GM10847 (cell line): ENCODE data around the gene SPART.

Experiments used
- POLR2A ChIP-seq: IDR thresholded peaks from 2 replicates; pipeline ENCODE4 v1.6.1; 2011; ENCODE audit not compliant: insufficient read length; ENCODE audit errors: extremely low read depth

Gene SPART

DNA sequence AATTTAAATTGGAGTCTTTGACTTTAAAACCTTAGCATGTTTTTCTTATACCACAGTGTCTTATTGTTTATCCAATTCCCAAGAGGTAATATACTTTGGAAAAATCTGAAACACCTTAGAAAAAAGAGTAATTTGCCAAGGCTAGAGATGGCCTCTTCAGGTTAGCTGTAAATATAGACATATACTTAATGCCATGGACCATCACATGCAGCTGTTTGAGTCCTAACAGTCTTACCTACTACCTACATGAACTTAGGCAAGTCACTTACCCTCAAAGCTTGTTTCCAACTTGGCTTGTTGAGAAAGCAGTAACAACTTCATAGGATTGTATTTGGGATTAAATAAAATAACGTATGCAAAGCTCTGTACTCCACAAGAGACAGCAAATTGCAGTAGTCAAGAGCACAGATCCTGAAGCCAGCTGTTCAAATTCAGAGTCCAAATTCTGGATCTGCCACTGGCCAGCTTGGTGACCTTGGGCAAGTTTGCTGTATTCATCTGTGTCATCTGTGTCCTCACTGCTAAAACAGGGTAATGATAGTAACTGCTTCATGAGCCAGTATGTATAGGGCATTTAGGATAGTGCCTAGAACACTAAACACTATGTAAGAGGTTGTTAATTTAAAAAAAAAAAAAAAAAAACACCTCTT is 13.2 kb upstream of the SPART start:
- TF ChIP-seq POLR2A: no peak

DNA sequence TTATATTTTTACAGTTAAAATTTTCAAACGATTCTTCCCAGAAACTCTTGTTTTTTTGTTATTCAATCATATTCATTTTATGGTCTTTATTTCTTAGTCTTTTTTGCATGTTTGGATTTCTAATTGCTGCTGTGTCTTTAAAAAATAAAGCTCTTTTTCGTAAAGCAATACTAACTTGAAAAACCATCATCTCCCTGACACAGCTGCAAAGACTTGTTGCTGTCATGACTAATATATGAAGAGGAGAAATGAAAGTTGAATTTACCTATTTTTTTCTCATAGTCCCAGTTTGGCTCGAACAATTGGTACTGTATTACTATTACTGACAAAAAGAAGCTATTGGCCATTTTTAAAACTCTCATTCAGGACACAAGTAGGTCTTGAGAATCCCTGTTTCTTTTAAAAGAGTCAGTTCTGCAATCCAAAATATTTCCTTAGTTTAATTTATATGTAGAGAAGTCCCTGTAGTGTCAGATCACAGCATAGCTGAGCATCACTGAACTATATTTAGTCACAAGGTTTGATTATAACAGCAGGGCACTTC is 12.1 kb upstream of the SPART start:
- TF ChIP-seq POLR2A: no peak

DNA sequence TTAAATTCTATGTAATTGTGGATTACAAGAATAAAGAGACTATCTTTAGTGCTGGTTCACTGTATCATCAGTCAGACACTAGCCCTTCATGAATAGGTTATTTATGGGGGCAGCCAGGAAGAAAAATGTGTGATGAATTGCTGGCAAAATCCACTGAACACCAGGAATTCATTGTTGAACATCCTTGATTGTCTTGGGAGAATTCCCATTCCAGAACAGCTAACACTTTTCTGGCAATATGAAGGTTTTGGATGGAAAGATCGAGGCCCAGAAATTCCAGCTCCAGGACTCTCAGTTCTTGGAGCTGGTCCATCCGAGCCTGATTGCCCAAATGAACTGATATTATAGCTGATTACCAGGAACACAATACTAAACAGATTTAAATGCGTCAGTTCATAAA is 11.5 kb upstream of the SPART start:
- no peak for TF ChIP-seq POLR2A

DNA sequence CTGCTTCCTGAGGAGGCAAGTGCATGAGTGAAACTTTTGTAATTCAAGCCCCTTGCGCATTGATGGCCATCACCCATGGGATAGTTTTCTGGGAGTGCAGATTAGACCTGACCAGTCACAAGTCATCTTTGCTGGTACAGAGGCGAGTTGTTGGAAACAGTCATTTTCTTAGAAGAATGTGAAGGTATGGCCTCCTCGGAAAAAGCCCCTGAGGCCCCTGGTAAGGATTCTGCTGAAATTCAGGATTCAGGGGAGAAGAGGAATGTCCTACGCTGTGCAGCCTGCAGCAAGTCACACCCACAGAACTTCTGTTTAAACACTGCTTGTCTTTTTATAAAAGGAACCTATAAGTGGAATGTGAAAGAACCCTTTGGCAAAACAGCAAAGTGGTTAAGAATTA is 11.0 kb upstream of the SPART start:
- no peak for TF ChIP-seq POLR2A

DNA sequence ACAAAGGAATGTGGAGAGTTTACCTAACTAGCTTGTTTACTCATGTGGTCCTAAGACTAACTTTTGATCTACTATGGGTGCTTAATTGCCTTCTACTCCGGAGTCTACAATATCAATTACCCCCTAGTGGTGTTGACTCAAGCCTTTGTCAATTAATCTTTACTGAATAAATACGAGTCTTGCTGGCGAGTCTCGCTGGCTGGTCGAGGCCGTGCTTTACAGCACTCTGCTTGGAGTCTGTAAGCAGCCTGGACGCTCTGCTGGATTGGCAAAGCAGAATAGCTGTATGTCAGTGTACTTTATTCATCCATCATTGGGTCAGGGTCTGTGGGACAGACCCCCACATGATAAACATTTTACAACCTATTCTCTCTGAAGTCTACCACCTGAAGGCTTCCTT is 9.9 kb upstream of the SPART start:
- TF ChIP-seq POLR2A: no peak

DNA sequence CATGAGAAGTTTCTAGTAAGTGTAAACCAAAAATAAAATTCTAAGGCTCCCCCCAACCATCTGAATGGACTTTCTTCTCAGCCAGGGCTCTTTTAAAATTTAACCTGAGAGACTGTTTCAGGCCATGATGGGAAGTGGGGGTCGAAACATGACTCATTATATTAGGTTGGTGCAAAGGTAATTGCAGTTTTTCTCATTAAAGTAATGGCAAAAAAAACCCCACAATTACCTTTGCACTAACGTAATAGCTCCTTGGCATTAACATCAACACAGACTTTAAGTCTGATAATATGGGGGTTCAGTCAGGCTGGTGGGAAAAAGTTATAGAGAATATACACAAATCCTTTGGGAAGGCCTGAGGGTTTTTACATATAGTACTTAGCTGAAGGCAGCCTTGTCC is 9.4 kb upstream of the SPART start:
- no peak for TF ChIP-seq POLR2A

DNA sequence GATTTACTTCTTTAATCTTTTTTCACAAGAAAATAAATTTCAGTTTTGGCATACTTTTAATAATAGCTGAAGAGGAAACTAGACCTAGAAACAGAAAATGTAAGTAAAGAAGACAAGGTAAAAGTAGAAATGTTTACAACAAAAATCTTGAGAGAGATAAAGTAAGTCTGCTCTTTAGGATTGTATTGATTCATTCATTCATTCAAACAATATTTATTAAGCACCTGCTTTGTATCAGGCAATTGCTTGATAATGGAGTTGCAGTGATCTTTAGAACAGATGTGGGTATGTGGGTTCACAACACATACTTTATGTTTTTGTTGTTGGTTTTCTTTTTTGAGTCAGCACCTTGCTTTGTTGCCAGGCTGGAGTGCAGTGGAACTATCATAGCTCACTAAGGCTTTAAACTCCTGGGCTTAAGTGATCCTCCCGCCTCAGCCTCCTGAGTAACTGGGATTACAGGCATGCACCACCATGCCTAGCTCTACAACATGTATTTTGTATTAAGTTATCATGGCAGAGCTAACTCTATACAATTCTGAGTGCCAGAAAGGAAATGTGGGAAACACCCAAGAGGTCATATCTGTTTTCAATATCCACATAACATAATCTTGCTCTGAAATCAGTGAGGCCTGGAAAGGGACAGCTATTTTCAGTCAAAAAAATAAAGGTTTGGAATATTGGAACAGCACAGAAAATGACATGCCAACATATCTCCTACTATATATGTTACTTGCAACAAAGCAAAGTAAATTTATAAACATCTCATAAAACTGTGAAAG is 8.8 kb upstream of the SPART start:
- no peak for TF ChIP-seq POLR2A

DNA sequence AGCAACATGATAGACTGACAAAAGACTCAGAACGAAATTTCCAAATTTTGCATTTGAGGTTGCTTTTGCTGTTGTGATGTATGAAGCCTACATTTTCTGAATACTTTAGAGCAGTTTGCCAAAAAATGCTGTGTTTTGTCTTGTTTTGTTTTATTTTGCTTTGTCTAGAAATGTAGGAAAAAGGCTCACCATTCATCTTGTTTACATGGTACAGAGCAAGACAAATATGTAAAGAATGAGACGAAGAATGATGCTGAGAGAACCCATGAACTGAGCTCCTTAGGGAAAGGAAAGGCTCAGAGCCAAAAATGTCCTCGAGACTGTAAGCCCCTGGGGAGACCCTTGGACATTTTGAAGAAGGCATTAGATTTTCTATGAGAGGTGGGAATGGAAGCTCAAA is 6.8 kb upstream of the SPART start:
- TF ChIP-seq POLR2A: no peak

DNA sequence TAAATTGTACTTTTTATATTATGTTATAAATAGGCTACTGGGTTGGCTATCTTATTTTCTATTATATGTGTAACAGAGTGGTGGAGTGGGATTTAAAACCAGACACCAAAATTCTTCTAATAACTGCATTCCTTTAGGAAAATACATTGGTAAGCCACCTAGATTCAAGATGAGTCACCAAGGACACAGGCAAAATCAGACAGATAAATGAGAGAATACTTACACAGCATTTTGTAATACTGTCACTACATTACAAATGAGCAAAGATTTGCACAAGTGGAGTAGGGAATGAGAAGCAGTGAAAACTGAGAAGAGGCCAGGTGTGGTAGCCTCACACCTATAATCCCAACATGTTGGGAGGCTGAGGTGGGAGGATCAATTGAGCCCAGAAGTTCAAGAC is 6.2 kb upstream of the SPART start:
- no peak for TF ChIP-seq POLR2A

DNA sequence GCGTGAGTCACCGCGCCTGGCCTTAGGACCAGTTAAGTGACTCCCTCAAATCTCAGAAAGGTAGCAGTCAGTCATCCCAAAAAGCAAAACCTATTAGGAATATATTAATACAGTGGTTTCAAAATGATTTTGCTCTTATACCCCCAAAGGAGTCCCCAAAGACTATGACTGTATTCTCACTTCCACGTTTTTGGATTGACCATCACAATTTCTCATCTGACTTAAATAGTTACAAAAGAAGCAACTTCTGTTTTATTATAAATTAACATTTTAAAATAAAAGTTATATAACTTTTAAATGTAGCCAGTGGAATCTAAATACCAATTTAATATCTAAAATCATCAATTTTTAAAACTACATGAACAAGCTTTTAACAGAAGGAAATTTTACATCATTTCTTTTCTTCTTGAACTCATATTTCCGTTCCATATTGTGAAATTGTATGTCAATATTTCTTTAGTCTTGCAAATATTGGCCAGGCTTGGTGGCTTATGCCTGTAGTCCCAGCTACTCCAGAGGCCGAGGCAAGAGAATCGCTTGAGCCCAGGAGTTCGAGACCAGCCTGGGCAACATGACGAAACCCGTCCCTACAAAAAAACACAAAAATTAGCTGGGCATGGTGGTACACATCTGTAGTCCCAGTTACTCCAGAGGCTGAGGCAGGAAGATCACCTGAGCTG is 1.5 kb upstream of the SPART start:
- no peak for TF ChIP-seq POLR2A

DNA sequence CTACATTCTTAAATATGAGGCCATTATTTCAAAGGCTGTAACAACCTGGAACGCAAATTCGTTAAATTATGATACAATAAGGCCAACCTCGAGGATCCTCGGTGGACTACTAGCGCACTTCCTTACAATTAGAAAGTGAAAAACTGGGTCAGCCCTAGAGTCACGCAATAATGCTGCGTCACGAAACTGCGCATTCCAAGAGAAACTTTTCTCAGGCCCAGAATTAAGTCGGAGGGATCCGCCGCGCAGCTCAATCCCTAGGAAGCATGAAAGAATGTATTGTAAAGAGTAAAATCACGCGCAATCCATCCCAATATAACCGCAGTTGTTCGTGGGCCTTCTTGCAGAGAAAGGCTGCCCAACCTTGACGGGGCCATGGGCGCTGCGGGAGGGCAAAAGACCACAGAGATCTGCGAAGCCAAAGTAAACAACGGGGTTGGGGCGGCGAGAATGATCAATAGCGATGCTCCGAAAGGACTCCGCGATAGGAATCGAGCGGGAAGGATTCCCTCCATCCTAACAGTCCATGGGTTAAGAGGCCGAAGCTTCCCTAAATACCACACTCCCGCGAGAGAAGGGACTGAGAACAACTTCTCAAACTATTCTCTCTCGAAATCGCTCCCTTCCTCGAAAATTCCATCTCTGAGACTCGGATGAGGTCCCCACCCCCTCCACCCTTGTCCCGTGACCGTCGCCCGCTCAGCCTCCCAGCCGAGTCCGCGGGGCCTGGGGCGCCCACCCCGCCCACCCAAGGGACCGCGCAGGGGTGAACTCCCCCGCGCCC is 564 bp downstream of the SPART start:
- TF ChIP-seq POLR2A: no peak

DNA sequence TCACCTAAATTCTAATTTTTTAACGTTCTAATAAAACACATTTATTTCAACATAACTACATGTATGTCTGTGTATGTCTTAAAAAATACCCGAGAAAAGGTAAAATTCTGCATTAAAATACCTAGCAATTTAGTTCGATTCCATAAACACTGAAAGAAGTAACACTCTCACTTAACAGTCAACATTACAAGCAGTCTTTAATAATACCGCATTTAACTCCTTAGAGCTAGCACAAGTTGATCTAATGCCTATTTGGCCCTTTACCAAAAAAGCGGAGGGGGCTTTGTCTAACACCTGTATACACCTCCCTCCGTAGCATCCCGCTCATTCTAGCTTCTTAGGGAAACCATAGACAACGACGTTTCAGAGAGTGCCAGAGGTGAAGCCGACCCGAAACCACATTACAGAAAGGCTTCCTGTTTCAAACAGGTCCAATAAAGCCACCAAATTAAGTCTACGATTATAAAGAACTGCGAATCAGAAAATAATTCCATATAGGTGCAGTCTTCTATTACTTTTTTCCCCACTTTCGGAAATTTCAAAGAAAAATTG is 1.2 kb downstream of the SPART start:
- no peak for TF ChIP-seq POLR2A

DNA sequence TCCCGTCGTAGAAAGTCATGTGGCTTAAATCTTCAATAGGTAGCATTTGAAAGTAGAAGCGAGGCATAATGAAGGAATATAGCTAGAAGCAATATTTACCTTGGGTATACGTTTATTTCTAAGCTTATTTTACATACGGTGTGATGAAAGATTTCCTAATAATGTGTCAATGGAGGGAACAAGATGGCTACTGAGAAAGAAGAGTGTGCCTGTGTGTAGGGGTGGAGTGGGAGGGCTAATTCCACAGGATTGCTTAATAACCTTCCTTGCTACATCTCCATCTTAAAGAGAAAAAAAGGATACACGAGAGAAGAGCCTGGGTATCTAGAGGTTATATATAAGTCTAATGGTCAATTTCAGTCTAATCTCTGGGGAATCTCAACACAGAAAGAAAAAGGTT is 2.0 kb downstream of the SPART start:
- TF ChIP-seq POLR2A: no peak

DNA sequence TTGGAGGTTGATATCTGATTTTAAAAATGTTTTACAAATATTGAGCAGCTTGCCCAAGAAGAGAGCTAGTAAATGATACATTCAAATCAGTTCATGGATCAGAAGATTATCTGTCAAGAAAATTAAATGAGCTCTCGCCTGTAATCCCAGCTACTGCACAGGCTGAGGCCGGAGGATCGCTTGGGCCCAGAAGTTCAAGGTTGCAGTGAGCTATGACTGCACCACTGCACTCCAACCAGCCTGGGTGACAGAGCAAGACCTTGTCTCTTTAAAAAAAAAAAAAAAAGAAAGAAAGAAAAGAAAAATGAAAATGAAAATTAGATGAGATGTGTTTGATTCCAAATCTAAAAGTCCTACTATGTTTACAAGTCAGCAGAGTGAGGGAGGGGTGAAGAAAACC is 2.4 kb downstream of the SPART start:
- TF ChIP-seq POLR2A: no peak

DNA sequence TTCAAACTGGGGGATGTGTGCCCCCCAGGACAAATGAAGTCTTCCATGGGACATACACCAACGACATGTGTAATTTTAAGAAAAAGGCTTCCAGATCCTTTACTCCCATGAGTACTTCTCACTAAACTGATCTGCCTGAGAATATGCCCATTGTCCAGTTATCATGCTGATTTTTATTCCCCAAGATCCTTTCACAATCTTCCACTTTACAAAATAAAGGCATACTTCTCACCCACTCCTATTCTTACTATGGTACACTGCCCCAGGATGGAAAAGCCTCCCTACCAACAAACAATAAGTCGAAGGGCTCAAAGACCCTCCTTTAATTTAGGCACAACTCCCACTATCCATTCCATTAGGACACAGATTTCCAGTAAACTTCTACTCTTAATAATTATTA is 3.5 kb downstream of the SPART start:
- TF ChIP-seq POLR2A: no peak
